ENCODE results near the gene DAAM1. TPM values are rescaled to one million over a fixed set of nuclear protein-coding genes. Genes with fewer than 3 reads are reported as not detected.

The DAAM1 gene
- total and polyA plus RNA-seq, 12 donors: 22.8 to 102 (median 75.2) TPM

- H3K36me3 ChIP-seq: peaks cover 0 to 5% (median 0%) of the 10 kb centered on the region in 9 donors
- peaks cover 14 to 93% (median 66%) of the 10 kb centered on the region in 9 donors for H3K4me1 ChIP-seq
- ATAC-seq: peak in 1 of 8 donors; percentile 17
- H3K27ac ChIP-seq: peak overlapping the region; percentile 1 to 87 (median 62)
- H3K9me3 ChIP-seq: no peaks in the 10 kb centered on the region
- no peaks in the 10 kb centered on the region for H3K27me3 ChIP-seq
- no peak for DNase-seq
- intact Hi-C loops (cut with DNase I): loop anchor here in 1 of 10 donors (10.0 kb wide), 1 partner anchor 123 kb away; no protein-coding TSS in a partner anchor
- TF ChIP-seq, protein P1, sequence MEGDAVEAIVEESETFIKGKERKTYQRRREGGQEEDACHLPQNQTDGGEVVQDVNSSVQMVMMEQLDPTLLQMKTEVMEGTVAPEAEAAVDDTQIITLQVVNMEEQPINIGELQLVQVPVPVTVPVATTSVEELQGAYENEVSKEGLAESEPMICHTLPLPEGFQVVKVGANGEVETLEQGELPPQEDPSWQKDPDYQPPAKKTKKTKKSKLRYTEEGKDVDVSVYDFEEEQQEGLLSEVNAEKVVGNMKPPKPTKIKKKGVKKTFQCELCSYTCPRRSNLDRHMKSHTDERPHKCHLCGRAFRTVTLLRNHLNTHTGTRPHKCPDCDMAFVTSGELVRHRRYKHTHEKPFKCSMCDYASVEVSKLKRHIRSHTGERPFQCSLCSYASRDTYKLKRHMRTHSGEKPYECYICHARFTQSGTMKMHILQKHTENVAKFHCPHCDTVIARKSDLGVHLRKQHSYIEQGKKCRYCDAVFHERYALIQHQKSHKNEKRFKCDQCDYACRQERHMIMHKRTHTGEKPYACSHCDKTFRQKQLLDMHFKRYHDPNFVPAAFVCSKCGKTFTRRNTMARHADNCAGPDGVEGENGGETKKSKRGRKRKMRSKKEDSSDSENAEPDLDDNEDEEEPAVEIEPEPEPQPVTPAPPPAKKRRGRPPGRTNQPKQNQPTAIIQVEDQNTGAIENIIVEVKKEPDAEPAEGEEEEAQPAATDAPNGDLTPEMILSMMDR (IDR thresholded peaks at IDR 0.05): no peak
- no peak overlapping the region for H3K4me3 ChIP-seq
- WGBS, 2 donors: 82 to 83% methylated on average over 5 of the region's 5 CpGs
These were observed 129.5 kb downstream of the DAAM1 start for GRCh38 chr14:59317798-59318505.

GRCh38 chr14:59318908-59319307 is 130.4 kb downstream of the DAAM1 start:
- H3K36me3 ChIP-seq: peaks cover 0 to 14% (median 0%) of the 10 kb centered on the region in 9 donors
- TF ChIP-seq, protein P1 (IDR thresholded peaks at IDR 0.05): no peak
- H3K4me1 ChIP-seq: peaks cover 10 to 86% (median 60%) of the 10 kb centered on the region in 9 donors
- peak overlapping the region in 9 of 10 donors; percentile 1 to 87 (median 68) for H3K27ac ChIP-seq
- ATAC-seq (peak in 6 of 8 donors; percentile 37 to 72 (median 56)), DNase-seq (peak in 1 of 2 donors; percentile 34)
- H3K4me3 ChIP-seq: no peak overlapping the region
- WGBS, 2 donors: 46 to 47% methylated on average over 4 of the region's 4 CpGs
- no peaks in the 10 kb centered on the region for H3K27me3 ChIP-seq
- no peaks in the 10 kb centered on the region for H3K9me3 ChIP-seq
- intact Hi-C loops (cut with DNase I): loop anchor here in 1 of 10 donors (10.0 kb wide), 1 partner anchor 124 kb away; no protein-coding TSS in a partner anchor

- DNase-seq (no peak), ATAC-seq (no peak)
- H3K36me3 ChIP-seq: peaks cover 0 to 28% (median 0%) of the 10 kb centered on the region in 9 donors
- H3K4me1 ChIP-seq: peaks cover 10 to 78% (median 60%) of the 10 kb centered on the region in 9 donors
- no peak overlapping the region for H3K4me3 ChIP-seq
- H3K27ac ChIP-seq: peak overlapping the region; percentile 26 to 87 (median 76)
- no peaks in the 10 kb centered on the region for H3K9me3 ChIP-seq
- H3K27me3 ChIP-seq: no peaks in the 10 kb centered on the region
- intact Hi-C loops (cut with DNase I): loop anchor here in 1 of 10 donors (2.0 to 10.0 kb wide), 2 partner anchors 132 to 186 kb away; partner anchors contain the start of gene DAAM1
- TF ChIP-seq, protein P1 (IDR thresholded peaks at IDR 0.05): no peak
These were observed 131.9 kb downstream of the DAAM1 start for GRCh38 chr14:59320361-59320760.

GRCh38 chr14:59320763-59321625 is 132.5 kb downstream of the DAAM1 start:
- ATAC-seq (peak; percentile 62 to 87 (median 80)), DNase-seq (no peak)
- Histone ChIP-seq H3K36me3 (peaks cover 0 to 34% (median 3%) of the 10 kb centered on the region in 9 donors), H3K4me1 (peaks cover 10 to 76% (median 57%) of the 10 kb centered on the region in 9 donors), H3K4me3 (peak overlapping the region in 1 of 10 donors; percentile 3), H3K27me3 (no peaks in the 10 kb centered on the region), H3K9me3 (no peaks in the 10 kb centered on the region), H3K27ac (peak overlapping the region; percentile 26 to 87 (median 76))
- WGBS, 2 donors: 8 to 12% methylated on average over 3 of the region's 3 CpGs
- intact Hi-C loops (cut with DNase I): loop anchor here in 1 of 10 donors (2.0 to 10.0 kb wide), 2 partner anchors 132 to 186 kb away; partner anchors contain the start of gene DAAM1
- TF ChIP-seq, protein P1 (IDR thresholded peaks at IDR 0.05): no peak
